A549 (cell line): ENCODE results near the gene FBXO41. TPM values are rescaled to one million over a fixed set of nuclear protein-coding genes. Genes with fewer than 3 reads are reported as not detected.
A peak's percentile ranks its signal among the peaks of the same experiment; 100 is the strongest.

ENCODE experiments used
- ATAC-seq, 2 experiments: fragments of 200-7000 bp in 1 of 2; fragments of >200 bp in 1 of 2; cut with Nextera tagmentation in 1 of 2; cut with Tn5 transposase in 1 of 2; 3 replicates each; pipeline versions ENCODE4 v1.8.0 to v1.9.1; 2018 to 2020; ENCODE audit warnings: mild to moderate bottlenecking in 1 of 2, moderate library complexity in 1 of 2
- CTCF ChIA-PET: fragments of 300-600 bp; sonication (Branson Sonifier 250); formaldehyde crosslinking; extraction: SDS; loops from one replicate; lab custom pipeline; 2021; ENCODE audit warnings: antibody characterized with exemption, inconsistent platforms; lab: Yijun Ruan, JAX
- POLR2A ChIA-PET: fragments of 350-600 bp; formaldehyde crosslinking; extraction: SDS; loops from one replicate; lab custom pipeline; 2021; ENCODE audit warnings: antibody characterized with exemption, inconsistent platforms; lab: Yijun Ruan, JAX
- DNase-seq, 2 experiments: peaks; one replicate each; pipeline versions ENCODE4 v3.0.0 to v3.0.0-alpha.2; 2011 to 2016; ENCODE audit warnings: low read depth in 1 of 2, low spot score in 1 of 2
- FAIRE-seq: peaks from 2 replicates; lab custom pipeline; 2011; peaks lifted over from hg19 to GRCh38; lab: Jason Lieb, UNC
- H3K27ac ChIP-seq, 2 experiments: fragments of >200 bp; sonication (Bioruptor Twin); formaldehyde crosslinking; 3 replicates each; pipeline ENCODE4 v1.5.1; 2016 to 2017
- H3K4me1 ChIP-seq: fragments of >200 bp; sonication (Bioruptor Twin); formaldehyde crosslinking; 3 replicates; pipeline ENCODE4 v1.6.1; 2016
- H3K4me2 ChIP-seq: fragments of >200 bp; sonication (Bioruptor Twin); formaldehyde crosslinking; 3 replicates; pipeline ENCODE4 v1.6.1; 2016
- H3K4me3 ChIP-seq: fragments of >200 bp; sonication (Bioruptor Twin); formaldehyde crosslinking; 3 replicates; pipeline ENCODE4 v1.5.1; 2016
- H3K9me3 ChIP-seq: fragments of >200 bp; sonication (Bioruptor Twin); formaldehyde crosslinking; 3 replicates; pipeline ENCODE4 v1.6.1; 2016
- BHLHE40 ChIP-seq: IDR thresholded peaks from 2 replicates; pipeline ENCODE4 v1.6.1; 2012; ENCODE audit warnings: low read depth, low read length, inconsistent platforms
- CBX2 ChIP-seq: fragments of 200-600 bp; sonication (generic); IDR thresholded peaks from 2 replicates; pipeline ENCODE4 v1.6.1; 2016; ENCODE audit warnings: low read depth, mild to moderate bottlenecking, borderline replicate concordance
- CEBPB ChIP-seq, 2 experiments: fragments of >200 bp in 1 of 2; sonication (Bioruptor Twin) in 1 of 2; formaldehyde crosslinking in 1 of 2; IDR thresholded peaks; 2 replicates each; pipeline ENCODE4 v1.6.1; 2012 to 2016
- CHD2 ChIP-seq: fragments of 150-350 bp; IDR thresholded peaks from 2 replicates; pipeline ENCODE4 v1.6.1; 2014; ENCODE audit warnings: low read length; ENCODE audit not compliant: partially characterized antibody
- E2F6 ChIP-seq: IDR thresholded peaks from 2 replicates; pipeline ENCODE4 v1.6.1; 2012; ENCODE audit warnings: low read depth, borderline replicate concordance
- ELK1 ChIP-seq: fragments of 150-350 bp; IDR thresholded peaks from 2 replicates; pipeline ENCODE4 v1.6.1; 2014; ENCODE audit warnings: low read depth, mild to moderate bottlenecking, low read length
- ESRRA ChIP-seq: fragments of 150-350 bp; IDR thresholded peaks from 2 replicates; pipeline ENCODE4 v1.6.1; 2014; ENCODE audit warnings: mild to moderate bottlenecking, low read length, borderline replicate concordance
- FOXS1 ChIP-seq: fragments of 250-450 bp; sonication (Bioruptor Pico); IDR thresholded peaks from 2 replicates; pipeline ENCODE4 v1.5.0; 2020; ENCODE audit warnings: mild to moderate bottlenecking, moderate library complexity
- HMGXB4 ChIP-seq: fragments of 250-450 bp; sonication (Bioruptor Pico); IDR thresholded peaks from 2 replicates; pipeline ENCODE4 v1.5.0; 2021; ENCODE audit warnings: mild to moderate bottlenecking, moderate library complexity, borderline replicate concordance
- HOXA7 ChIP-seq: fragments of 250-450 bp; sonication (Bioruptor Pico); IDR thresholded peaks from 2 replicates; pipeline ENCODE4 v1.5.0; 2020; ENCODE audit warnings: mild to moderate bottlenecking, moderate library complexity
- JUN ChIP-seq, 2 experiments: fragments of >200 bp; sonication (Bioruptor Twin); formaldehyde crosslinking; IDR thresholded peaks; 2 replicates in 1 of 2; 3 replicates in 1 of 2; pipeline ENCODE4 v1.6.1; 2016 to 2017
- JUNB ChIP-seq: fragments of >200 bp; sonication (Bioruptor Twin); formaldehyde crosslinking; IDR thresholded peaks from 2 replicates; pipeline ENCODE4 v1.6.1; 2016
- KDM5A ChIP-seq: fragments of 200-600 bp; sonication (generic); IDR thresholded peaks from 2 replicates; pipeline ENCODE4 v1.6.1; 2016; ENCODE audit warnings: antibody characterized with exemption, mild to moderate bottlenecking
- PHF8 ChIP-seq: fragments of 200-600 bp; sonication (generic); IDR thresholded peaks from 2 replicates; pipeline ENCODE4 v1.6.1; 2016; ENCODE audit warnings: low read depth, mild to moderate bottlenecking, antibody characterized with exemption, moderate library complexity, borderline replicate concordance
- RAD21 ChIP-seq, 2 experiments: fragments of >200 bp in 1 of 2; sonication (Bioruptor Twin) in 1 of 2; formaldehyde crosslinking in 1 of 2; IDR thresholded peaks in 1 of 2; conservative IDR thresholded peaks in 1 of 2; 2 replicates in 1 of 2; 3 replicates in 1 of 2; pipeline ENCODE4 v1.6.1; 2012 to 2018; ENCODE audit warnings: inconsistent platforms in 1 of 2
- RCOR1 ChIP-seq: fragments of 150-350 bp; IDR thresholded peaks from 2 replicates; pipeline ENCODE4 v1.6.1; 2014; ENCODE audit warnings: antibody characterized with exemption, low read length, low read depth
- SMC3 ChIP-seq: fragments of >200 bp; sonication (Bioruptor Twin); formaldehyde crosslinking; IDR thresholded peaks from 3 replicates; pipeline ENCODE4 v1.6.1; 2018; ENCODE audit warnings: inconsistent platforms
- TFCP2L1 ChIP-seq: fragments of 250-450 bp; sonication (Bioruptor Pico); IDR thresholded peaks from 2 replicates; pipeline ENCODE4 v1.5.0; 2021; ENCODE audit warnings: mild to moderate bottlenecking
- ZNF302 ChIP-seq: fragments of 250-450 bp; sonication (Bioruptor Pico); IDR thresholded peaks from 2 replicates; pipeline ENCODE4 v1.9.0; 2021; ENCODE audit warnings: inconsistent platforms, mild to moderate bottlenecking, moderate library complexity
- ZSCAN20 ChIP-seq: fragments of 250-450 bp; sonication (Bioruptor Pico); IDR thresholded peaks from 2 replicates; pipeline ENCODE4 v1.8.0; 2022; ENCODE audit warnings: mild to moderate bottlenecking, moderate library complexity
- WGBS: methylation state at CpG from one replicate; pipeline ENCODE4 v1.1.6; 2017; ENCODE audit errors: missing lambda C conversion rate; 5-methylcytosine and 5-hydroxymethylcytosine counted together
- polyA plus RNA-seq, 4 experiments: library from polyadenylated mRNA; depleted of rRNA in 3 of 4; stranded (reverse); fragments of >200 nt; fragmentation: RNase III in 1 of 4; extraction: RNeasy Plus Mini Kit Qiagen cat#74134 plus additional on column Dnase treatment in 1 of 4; gene quantifications; 2 replicates in 3 of 4; 3 replicates in 1 of 4; pipeline ENCODE4 v1.2.3, GENCODE V29; 2011 to 2017

FBXO41 gene
- polyA plus RNA-seq, 2 of the 4 experiments (the other 2 are of a cell fraction), result 3.2 to 6.4 TPM

GRCh38 chr2:73238149-73238548, 46.1 kb downstream of the FBXO41 start (continued):
- TF ChIP-seq E2F6, result no peak
- TF ChIP-seq HOXA7, result no peak
- TF ChIP-seq JUNB, result no peak
- TF ChIP-seq JUN (IDR thresholded peaks at IDR 0.05), result no peak
- TF ChIP-seq RCOR1, result no peak
- no peak for TF ChIP-seq ZSCAN20
- TF ChIP-seq SMC3, result no peak

- FAIRE-seq, result no peak
- Histone ChIP-seq H3K27ac (no peak overlapping the region), H3K4me1 (peaks cover 28% of the 10 kb centered on the region), H3K4me2 (no peak overlapping the region), H3K4me3 (no peak overlapping the region), H3K9me3 (no peaks in the 10 kb centered on the region)
- TF ChIP-seq CHD2 (no peak), CEBPB (IDR thresholded peaks at IDR 0.05) (no peak), FOXS1 (CRISPR knock-in tag) (no peak), HOXA7 (no peak), PHF8 (no peak), KDM5A (no peak), TFCP2L1 (CRISPR knock-in tag) (no peak), ESRRA (no peak)
- CTCF ChIA-PET, result interaction anchor here (1.4 to 8.4 kb wide), 4 partner anchors 10 to 54 kb away, joined by 3 to 33 read pairs (median 5); no protein-coding TSS in a partner anchor
- WGBS, result 90% methylated on average over 1 of the region's 1 CpG
- ATAC-seq, result no peak
- no peak for DNase-seq
- POLR2A ChIA-PET, result interaction anchor here (0.9 kb wide), 1 partner anchor 8 kb away, joined by 3 read pairs; no protein-coding TSS in a partner anchor
Observed at GRCh38 chr2:73237168-73237567, 47.1 kb downstream of the FBXO41 start.

GRCh38 chr2:73235315-73236028, 48.8 kb downstream of the FBXO41 start:
- TF ChIP-seq HMGXB4 (CRISPR knock-in tag), result no peak
- TF ChIP-seq BHLHE40, result no peak
- no peak for TF ChIP-seq ELK1
- no peak for TF ChIP-seq CBX2
- no peak for TF ChIP-seq ZNF302
- no peak for TF ChIP-seq RAD21 (conservative IDR thresholded peaks at IDR 0.05 in 1 of 2, IDR thresholded peaks at IDR 0.05 in 1 of 2)
- DNase-seq (no peak), FAIRE-seq (no peak), ATAC-seq (no peak)
- Histone ChIP-seq H3K27ac (peak overlapping the region in 1 of 2 experiments; percentile 92; a peak in 4 of 6 replicates), H3K4me2 (peak overlapping the region; percentile 76), H3K4me1 (peaks cover 28% of the 10 kb centered on the region), H3K4me3 (peak overlapping the region; percentile 64), H3K9me3 (no peaks in the 10 kb centered on the region)
- 79% methylated on average over 11 of the region's 11 CpGs for WGBS
- ChIA-PET POLR2A (interaction anchor here (0.6 to 2.4 kb wide), 3 partner anchors 12 to 150 kb away, joined by 5 to 12 read pairs (median 10); partner anchors contain the start of gene ALMS1), CTCF (interaction anchor here (0.7 to 8.4 kb wide), 9 partner anchors 9 to 1623 kb away, joined by 3 to 33 read pairs (median 3); no protein-coding TSS in a partner anchor)
